ENCODE data around the gene HCN2. TPM values are rescaled to one million over a fixed set of nuclear protein-coding genes. Genes with fewer than 3 reads are reported as not detected.

Gene HCN2
- polyA plus RNA-seq, 1 of the 3 experiments (the other 2 are of a cell fraction) = 5.6 TPM

GRCh38 chr19:610801-611480 is 21.3 kb downstream of the HCN2 start:
- DNase-seq = peak; percentile 87
- H3K27ac ChIP-seq (ENCODE audit: low read depth in 2 of 2, low read length in 1 of 2) = peak overlapping the region; percentile 78 to 81
- peak overlapping the region; percentile 51 for H3K9ac ChIP-seq
- peaks cover 26% of the 10 kb centered on the region for H3F3A ChIP-seq (replicated peaks; ENCODE audit: insufficient read depth)
- H3K4me3 ChIP-seq (ENCODE audit: low read depth in 2 of 2, low read length in 1 of 2) = no peak overlapping the region
- ChIA-PET POLR2A (interaction anchor here (0.8 kb wide), 1 partner anchor 12 kb away, joined by 3 read pairs; no protein-coding TSS in a partner anchor), CTCF (interaction anchor here (2.4 kb wide), 1 partner anchor 26 kb away, joined by 8 read pairs; no protein-coding TSS in a partner anchor)
- H3K36me3 ChIP-seq (replicated peaks in 1 of 2; ENCODE audit: control insufficient read depth in 1 of 2, insufficient read depth in 2 of 2, low read length in 1 of 2) = peaks cover 0 to 10% of the 10 kb centered on the region in 2 experiments
- H3K4me1 ChIP-seq (ENCODE audit: control insufficient read depth in 1 of 2, insufficient read depth in 2 of 2, low read depth in 1 of 2, low read length in 1 of 2) = peaks cover 5 to 33% of the 10 kb centered on the region in 2 experiments; a peak in 3 of 4 replicates
- no peaks in the 10 kb centered on the region for H3K9me3 ChIP-seq
- 0 out of 2 replicates have a peak, but pooled peaks have one; percentile 33 for TF ChIP-seq POLR2AphosphoS5 (IDR thresholded peaks at IDR 0.05; ENCODE audit: low read depth, low read length)
- TF ChIP-seq, protein P1, sequence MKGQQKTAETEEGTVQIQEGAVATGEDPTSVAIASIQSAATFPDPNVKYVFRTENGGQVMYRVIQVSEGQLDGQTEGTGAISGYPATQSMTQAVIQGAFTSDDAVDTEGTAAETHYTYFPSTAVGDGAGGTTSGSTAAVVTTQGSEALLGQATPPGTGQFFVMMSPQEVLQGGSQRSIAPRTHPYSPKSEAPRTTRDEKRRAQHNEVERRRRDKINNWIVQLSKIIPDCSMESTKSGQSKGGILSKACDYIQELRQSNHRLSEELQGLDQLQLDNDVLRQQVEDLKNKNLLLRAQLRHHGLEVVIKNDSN (IDR thresholded peaks at IDR 0.05; ENCODE audit: borderline replicate concordance, low read depth) = no peak
- peak; percentile 56; the same call in 1 of the 2 replicates for TF ChIP-seq GABPA (IDR thresholded peaks at IDR 0.05; ENCODE audit: low read depth)
- TF ChIP-seq RFX5 (IDR thresholded peaks at IDR 0.05; ENCODE audit: low read length) = no peak
- TF ChIP-seq FOXJ3 (CRISPR knock-in tag; IDR thresholded peaks at IDR 0.05) = no peak
- no peak for TF ChIP-seq FOXM1 (IDR thresholded peaks at IDR 0.05; ENCODE audit: low read depth)
- peak; percentile 15; the same call in 1 of the 2 replicates for TF ChIP-seq NFIC (IDR thresholded peaks at IDR 0.05; ENCODE audit: borderline replicate concordance)
- TF ChIP-seq GATA2 (CRISPR knock-in tag; IDR thresholded peaks at IDR 0.05) = peak; percentile 73
- WGBS (ENCODE audit: low lambda C conversion rate) = 46% methylated on average over 14 of the region's 36 CpGs
- H3K9me2 ChIP-seq = no peaks in the 10 kb centered on the region
- no peaks in the 10 kb centered on the region for H3K79me2 ChIP-seq (ENCODE audit: insufficient read depth)
- peak overlapping the region; percentile 40 for H3K4me2 ChIP-seq
- no peaks in the 10 kb centered on the region for H3K27me3 ChIP-seq (ENCODE audit: insufficient read depth)
- H2AFZ ChIP-seq (ENCODE audit: low read depth) = 0 out of 2 replicates have a peak overlapping the region, but pooled peaks have one; percentile 22
- no peaks in the 10 kb centered on the region for H4K20me1 ChIP-seq (ENCODE audit: insufficient read depth)

GRCh38 chr19:611481-611868 is 21.8 kb downstream of the HCN2 start:
- TF ChIP-seq YY1 (IDR thresholded peaks at IDR 0.05; ENCODE audit: low read depth) (no peak), FOXM1 (IDR thresholded peaks at IDR 0.05; ENCODE audit: low read depth) (no peak), FOSL2 (IDR thresholded peaks at IDR 0.05; ENCODE audit: borderline replicate concordance, low read depth) (peak; percentile 11; the same call in 1 of the 2 replicates), NRF1 (IDR thresholded peaks at IDR 0.05; ENCODE audit: low read depth, low read length) (no peak), RCOR1 (IDR thresholded peaks at IDR 0.05; ENCODE audit: low read length) (no peak)
- TF ChIP-seq, protein P2, sequence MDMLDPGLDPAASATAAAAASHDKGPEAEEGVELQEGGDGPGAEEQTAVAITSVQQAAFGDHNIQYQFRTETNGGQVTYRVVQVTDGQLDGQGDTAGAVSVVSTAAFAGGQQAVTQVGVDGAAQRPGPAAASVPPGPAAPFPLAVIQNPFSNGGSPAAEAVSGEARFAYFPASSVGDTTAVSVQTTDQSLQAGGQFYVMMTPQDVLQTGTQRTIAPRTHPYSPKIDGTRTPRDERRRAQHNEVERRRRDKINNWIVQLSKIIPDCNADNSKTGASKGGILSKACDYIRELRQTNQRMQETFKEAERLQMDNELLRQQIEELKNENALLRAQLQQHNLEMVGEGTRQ (IDR thresholded peaks at IDR 0.05; ENCODE audit: borderline replicate concordance, low read depth, low read length) = no peak
- Histone ChIP-seq H3K9me2 (no peaks in the 10 kb centered on the region), H3K4me2 (peak overlapping the region; percentile 40), H3K79me2 (ENCODE audit: insufficient read depth) (no peaks in the 10 kb centered on the region), H3K9ac (no peak overlapping the region; the same call in 1 of the 2 replicates), H3K4me3 (ENCODE audit: low read depth in 2 of 2, low read length in 1 of 2) (no peak overlapping the region), H3K4me1 (ENCODE audit: control insufficient read depth in 1 of 2, insufficient read depth in 2 of 2, low read depth in 1 of 2, low read length in 1 of 2) (peaks cover 5 to 33% of the 10 kb centered on the region in 2 experiments; a peak in 3 of 4 replicates), H3F3A (replicated peaks; ENCODE audit: insufficient read depth) (peaks cover 22% of the 10 kb centered on the region), H3K36me3 (replicated peaks in 1 of 2; ENCODE audit: control insufficient read depth in 1 of 2, insufficient read depth in 2 of 2, low read length in 1 of 2) (peaks cover 0 to 10% of the 10 kb centered on the region in 2 experiments), H3K27ac (ENCODE audit: low read depth in 2 of 2, low read length in 1 of 2) (peak overlapping the region; percentile 78 to 81), H3K9me3 (no peaks in the 10 kb centered on the region), H3K27me3 (ENCODE audit: insufficient read depth) (no peaks in the 10 kb centered on the region), H2AFZ (ENCODE audit: low read depth) (no peak overlapping the region), H4K20me1 (ENCODE audit: insufficient read depth) (no peaks in the 10 kb centered on the region)
- DNase-seq = no peak
- ChIA-PET POLR2A (interaction anchor here (0.8 kb wide), 1 partner anchor 11 kb away, joined by 3 read pairs; no protein-coding TSS in a partner anchor), CTCF (interaction anchor here (1.4 to 2.4 kb wide), 2 partner anchors 17 to 27 kb away, joined by 4 to 8 read pairs; no protein-coding TSS in a partner anchor)
- 45% methylated on average over 10 of the region's 13 CpGs for WGBS (ENCODE audit: low lambda C conversion rate)
